Measurements from ENCODE around the gene SLC36A1.

- no peak for TF ChIP-seq CTCF (IDR thresholded peaks at IDR 0.05)
- no peak for TF ChIP-seq POLR2A (IDR thresholded peaks at IDR 0.05)
Measured at GRCh38 chr5:151487544-151487943, 40.1 kb downstream of the SLC36A1 start.

Data from tibial nerve (tissue), 3 donors.